OCI-LY7 (cell line): ENCODE data around the gene PDLIM3.

Experiments
- EZH2phosphoT487 ChIP-seq: fragments of 200-600 bp; sonication (generic); IDR thresholded peaks from 2 replicates; pipeline ENCODE4 v1.6.1; 2018; ENCODE audit warnings: low read depth, borderline replicate concordance, mild to moderate bottlenecking, mixed run types, antibody characterized with exemption, low read length, moderate library complexity, mixed read lengths
- TF ChIP-seq, protein P1 (sequence below): fragments of 200-600 bp; sonication (generic); conservative IDR thresholded peaks from 2 replicates; pipeline ENCODE4 v1.5.1; 2014; ENCODE audit warnings: mild to moderate bottlenecking, antibody characterized with exemption, low read length, moderate library complexity, mixed read lengths

DNA sequence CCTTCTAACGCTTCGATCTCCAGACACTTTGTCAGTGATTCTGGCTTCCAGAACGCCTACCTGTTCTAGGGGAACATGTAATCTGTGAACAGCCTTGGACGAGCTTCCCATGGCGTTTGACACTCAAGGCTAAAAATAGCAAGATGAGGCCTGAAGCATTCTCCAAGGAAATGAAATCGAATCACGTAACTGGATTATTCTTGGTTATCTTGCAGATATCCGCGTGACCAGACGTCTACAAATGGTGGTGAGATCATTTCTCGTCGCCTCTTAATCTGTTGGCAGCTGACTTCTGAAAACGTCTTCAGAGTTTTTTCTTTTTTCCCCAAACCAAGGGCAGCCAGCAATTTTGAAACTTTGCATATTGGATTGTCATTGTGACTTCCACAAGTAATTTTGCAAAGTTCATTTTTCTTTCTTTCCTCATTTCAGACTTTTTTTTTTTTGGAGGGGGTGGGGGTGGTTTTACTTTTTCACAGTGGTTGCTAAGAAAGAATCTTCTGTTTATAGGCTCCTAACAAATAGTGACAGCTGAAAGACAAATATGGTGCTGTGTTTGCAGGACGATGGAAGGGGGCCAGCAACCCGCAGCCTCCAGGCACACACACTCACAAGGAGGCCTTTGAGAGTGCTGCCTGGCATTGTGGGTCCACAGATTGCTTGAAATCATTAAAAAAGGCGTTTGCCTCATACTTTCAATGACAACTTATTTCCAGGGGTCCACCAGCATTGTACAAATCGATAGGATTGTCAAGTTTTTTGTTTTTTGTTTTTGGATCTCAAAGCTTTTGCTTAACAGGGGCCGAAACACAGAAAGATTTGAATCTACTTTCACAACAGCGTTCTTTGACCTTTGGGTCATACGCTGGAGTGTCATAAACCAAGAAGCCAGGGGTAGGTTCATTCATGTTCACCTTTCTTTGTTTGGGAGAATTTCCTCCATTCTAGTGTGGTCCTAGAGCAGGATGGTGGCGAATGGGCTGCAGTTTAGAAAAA lies 32.4 kb upstream of the PDLIM3 start:
- TF ChIP-seq, protein P1, sequence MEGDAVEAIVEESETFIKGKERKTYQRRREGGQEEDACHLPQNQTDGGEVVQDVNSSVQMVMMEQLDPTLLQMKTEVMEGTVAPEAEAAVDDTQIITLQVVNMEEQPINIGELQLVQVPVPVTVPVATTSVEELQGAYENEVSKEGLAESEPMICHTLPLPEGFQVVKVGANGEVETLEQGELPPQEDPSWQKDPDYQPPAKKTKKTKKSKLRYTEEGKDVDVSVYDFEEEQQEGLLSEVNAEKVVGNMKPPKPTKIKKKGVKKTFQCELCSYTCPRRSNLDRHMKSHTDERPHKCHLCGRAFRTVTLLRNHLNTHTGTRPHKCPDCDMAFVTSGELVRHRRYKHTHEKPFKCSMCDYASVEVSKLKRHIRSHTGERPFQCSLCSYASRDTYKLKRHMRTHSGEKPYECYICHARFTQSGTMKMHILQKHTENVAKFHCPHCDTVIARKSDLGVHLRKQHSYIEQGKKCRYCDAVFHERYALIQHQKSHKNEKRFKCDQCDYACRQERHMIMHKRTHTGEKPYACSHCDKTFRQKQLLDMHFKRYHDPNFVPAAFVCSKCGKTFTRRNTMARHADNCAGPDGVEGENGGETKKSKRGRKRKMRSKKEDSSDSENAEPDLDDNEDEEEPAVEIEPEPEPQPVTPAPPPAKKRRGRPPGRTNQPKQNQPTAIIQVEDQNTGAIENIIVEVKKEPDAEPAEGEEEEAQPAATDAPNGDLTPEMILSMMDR = no peak
- TF ChIP-seq EZH2phosphoT487 = no peak
